Esophagus squamous epithelium (tissue), 5 donors: ENCODE measurements around the gene CEP135. TPM values are rescaled to one million over a fixed set of nuclear protein-coding genes. Genes with fewer than 3 reads are reported as not detected.

Experiments used
- DNase-seq: peaks from one replicate; lab custom pipeline; 2025; lab: John Stamatoyannopoulos, UW
- H3K27ac ChIP-seq, 4 donors: fragments of 200-600 bp; sonication (generic); one replicate each; pipeline ENCODE4 v1.5.1; 2016 to 2019; ENCODE audit warnings: mild to moderate bottlenecking in 1 of 4
- H3K27me3 ChIP-seq, 4 donors: fragments of 200-600 bp; sonication (generic); 1 replicate in 3 of 4; 2 replicates in 1 of 4; pipeline versions ENCODE4 v1.5.1 to v1.6.0; 2017 to 2021; ENCODE audit warnings: antibody characterized with exemption in 1 of 4
- H3K36me3 ChIP-seq, 3 donors: fragments of 200-600 bp; sonication (generic); one replicate each; pipeline ENCODE4 v1.5.1; 2016 to 2019
- H3K4me1 ChIP-seq, 3 donors: fragments of 200-600 bp; sonication (generic); one replicate each; pipeline ENCODE4 v1.5.1; 2017 to 2019
- H3K4me3 ChIP-seq, 4 donors: fragments of 200-600 bp; sonication (generic); 1 replicate in 3 of 4; 2 replicates in 1 of 4; pipeline ENCODE4 v1.5.1; 2016 to 2019; ENCODE audit warnings: mild to moderate bottlenecking in 2 of 4, moderate library complexity in 1 of 4
- H3K9me3 ChIP-seq, 3 donors: fragments of 200-600 bp; sonication (generic); one replicate each; pipeline ENCODE4 v1.5.1; 2016 to 2019
- CTCF ChIP-seq, 6 experiments: fragments of 450-650 bp in 4 of 6; fragments of 200-600 bp in 2 of 6; sonication (generic) in 2 of 6; IDR thresholded peaks; one replicate each; pipeline ENCODE4 v1.5.1; 2016 to 2019; ENCODE audit warnings: antibody characterized with exemption in 6 of 6, mild to moderate bottlenecking in 4 of 6, moderate library complexity in 4 of 6
- POLR2A ChIP-seq, 4 donors: fragments of 450-650 bp; IDR thresholded peaks; one replicate each; pipeline ENCODE4 v1.6.1; 2017; ENCODE audit warnings: antibody characterized with exemption in 4 of 4, mild to moderate bottlenecking in 4 of 4, moderate library complexity in 3 of 4
- WGBS, 2 donors: methylation state at CpG; one replicate each; pipeline ENCODE4 v1.1.5; 2018; 5-methylcytosine and 5-hydroxymethylcytosine counted together
- intact Hi-C: fragments of 100-400 bp; cut with DNase I; formaldehyde crosslinking; loops from one replicate; pipeline ENCODE4 v1.15.0; 2022
- total RNA-seq, 4 donors: library from RNA; depleted of rRNA; stranded (reverse); fragments of >200 nt; gene quantifications; one replicate each; pipeline ENCODE4 v1.1.0, GENCODE V29; 2016
- donor health status: DM: yes; HTN: yes; CAD: no.

CEP135 gene
- total RNA-seq, 4 donors from 2014 or later = 2.3 to 8.4 (median 5.2) TPM

GRCh38 chr4:55996646-55997045 lies 47.9 kb downstream of the CEP135 start:
- no peak for TF ChIP-seq POLR2A (IDR thresholded peaks at IDR 0.05)
- TF ChIP-seq CTCF (IDR thresholded peaks at IDR 0.05) = no peak
- intact Hi-C loops = no loop called here
- Histone ChIP-seq H3K27ac (no peak overlapping the region), H3K27me3 (no peaks in the 10 kb centered on the region), H3K4me1 (no peaks in the 10 kb centered on the region), H3K9me3 (no peaks in the 10 kb centered on the region), H3K4me3 (no peak overlapping the region), H3K36me3 (peaks cover 4 to 61% (median 5%) of the 10 kb centered on the region in 3 donors)
- no peak for DNase-seq
- 89 to 90% methylated on average over 2 of the region's 2 CpGs for WGBS, 2 donors

- Histone ChIP-seq H3K4me1 (no peaks in the 10 kb centered on the region), H3K4me3 (no peak overlapping the region), H3K9me3 (no peaks in the 10 kb centered on the region), H3K36me3 (peaks cover 4 to 87% (median 5%) of the 10 kb centered on the region in 3 donors), H3K27me3 (no peaks in the 10 kb centered on the region), H3K27ac (no peak overlapping the region)
- WGBS, 2 donors = 94 to 97% methylated on average over 3 of the region's 3 CpGs
- intact Hi-C loops = no loop called here
- TF ChIP-seq POLR2A (IDR thresholded peaks at IDR 0.05) = no peak
- no peak for TF ChIP-seq CTCF (IDR thresholded peaks at IDR 0.05)
- no peak for DNase-seq
Measured at GRCh38 chr4:56003606-56004005, 54.9 kb downstream of the CEP135 start.

GRCh38 chr4:56004235-56004634 lies 55.5 kb downstream of the CEP135 start:
- 59 to 74% methylated on average over 2 of the region's 2 CpGs for WGBS, 2 donors
- no peaks in the 10 kb centered on the region for H3K4me1 ChIP-seq
- H3K27me3 ChIP-seq = no peaks in the 10 kb centered on the region
- intact Hi-C loops = no loop called here
- TF ChIP-seq CTCF (IDR thresholded peaks at IDR 0.05) (no peak), POLR2A (IDR thresholded peaks at IDR 0.05) (no peak)
- H3K9me3 ChIP-seq = no peaks in the 10 kb centered on the region
- H3K27ac ChIP-seq = no peak overlapping the region
- H3K36me3 ChIP-seq = peaks cover 4 to 91% (median 5%) of the 10 kb centered on the region in 3 donors
- no peak for DNase-seq
- no peak overlapping the region for H3K4me3 ChIP-seq

GRCh38 chr4:56007154-56007553 lies 58.4 kb downstream of the CEP135 start:
- no peaks in the 10 kb centered on the region for H3K9me3 ChIP-seq

GRCh38 chr4:56008206-56008605 lies 59.5 kb downstream of the CEP135 start:
- no peak for TF ChIP-seq CTCF (IDR thresholded peaks at IDR 0.05)
- TF ChIP-seq POLR2A (IDR thresholded peaks at IDR 0.05) = no peak
- H3K36me3 ChIP-seq = peaks cover 0 to 90% (median 6%) of the 10 kb centered on the region in 3 donors
- no peak for DNase-seq

More at GRCh38 chr4:56007154-56007553, 58.4 kb downstream of the CEP135 start:
- H3K36me3 ChIP-seq = peaks cover 0 to 90% (median 5%) of the 10 kb centered on the region in 3 donors
- no peaks in the 10 kb centered on the region for H3K4me1 ChIP-seq
- no peaks in the 10 kb centered on the region for H3K27me3 ChIP-seq
- intact Hi-C loops = no loop called here
- no peak for DNase-seq
- H3K4me3 ChIP-seq = no peak overlapping the region
- TF ChIP-seq CTCF (IDR thresholded peaks at IDR 0.05) = no peak
- H3K27ac ChIP-seq = no peak overlapping the region

More at GRCh38 chr4:56008206-56008605, 59.5 kb downstream of the CEP135 start:
- no peaks in the 10 kb centered on the region for H3K9me3 ChIP-seq
- intact Hi-C loops = no loop called here
- H3K27ac ChIP-seq = no peak overlapping the region
- H3K4me3 ChIP-seq = no peak overlapping the region
- no peaks in the 10 kb centered on the region for H3K4me1 ChIP-seq
- no peaks in the 10 kb centered on the region for H3K27me3 ChIP-seq
